Measurements from ENCODE around the gene SYNJ2. TPM values are rescaled to one million over a fixed set of nuclear protein-coding genes. Genes with fewer than 3 reads are reported as not detected.

The SYNJ2 gene
- total RNA-seq, 1 donor from 2014 or later, result 12.3 TPM

GRCh38 chr6:157941101-157941863 is 40.4 kb upstream of the SYNJ2 start:
- Histone ChIP-seq H3K9me3 (replicated peaks) (no peaks in the 10 kb centered on the region), H3K4me3 (no peak overlapping the region)
- DNase-seq, result no peak

GRCh38 chr6:157942351-157942750 is 39.3 kb upstream of the SYNJ2 start:
- H3K27me3 ChIP-seq (ENCODE audit: low read depth), result no peaks in the 10 kb centered on the region
- TF ChIP-seq CTCF (IDR thresholded peaks at IDR 0.05; ENCODE audit: borderline replicate concordance), result no peak
- H3K36me3 ChIP-seq, result peaks cover 83% of the 10 kb centered on the region
- no peak overlapping the region for H3K4me3 ChIP-seq
- intact Hi-C loops (cut with micrococcal nuclease), result no loop called here
- H3K9me3 ChIP-seq (replicated peaks), result no peaks in the 10 kb centered on the region
- no peak for DNase-seq
- H3K27ac ChIP-seq (replicated peaks), result no peak overlapping the region
- H3K4me1 ChIP-seq, result no peaks in the 10 kb centered on the region

More at GRCh38 chr6:157941101-157941863, 40.4 kb upstream of the SYNJ2 start:
- intact Hi-C loops (cut with micrococcal nuclease), result no loop called here
- no peaks in the 10 kb centered on the region for H3K4me1 ChIP-seq
- H3K27me3 ChIP-seq (ENCODE audit: low read depth), result no peaks in the 10 kb centered on the region
- no peak for TF ChIP-seq CTCF (IDR thresholded peaks at IDR 0.05; ENCODE audit: borderline replicate concordance)
- no peak overlapping the region for H3K27ac ChIP-seq (replicated peaks)
- H3K36me3 ChIP-seq, result peaks cover 93% of the 10 kb centered on the region

GRCh38 chr6:157943249-157943963 is 38.3 kb upstream of the SYNJ2 start:
- peaks cover 72% of the 10 kb centered on the region for H3K36me3 ChIP-seq
- no peaks in the 10 kb centered on the region for H3K4me1 ChIP-seq
- no peak overlapping the region for H3K27ac ChIP-seq (replicated peaks)
- no peak for TF ChIP-seq CTCF (IDR thresholded peaks at IDR 0.05; ENCODE audit: borderline replicate concordance)
- no peak overlapping the region for H3K4me3 ChIP-seq
- intact Hi-C loops (cut with micrococcal nuclease), result no loop called here
- H3K9me3 ChIP-seq (replicated peaks), result no peaks in the 10 kb centered on the region
- DNase-seq, result no peak
- H3K27me3 ChIP-seq (ENCODE audit: low read depth), result no peaks in the 10 kb centered on the region

GRCh38 chr6:157943964-157944283 is 37.7 kb upstream of the SYNJ2 start:
- TF ChIP-seq CTCF (IDR thresholded peaks at IDR 0.05; ENCODE audit: borderline replicate concordance), result no peak
- no peaks in the 10 kb centered on the region for H3K4me1 ChIP-seq
- H3K36me3 ChIP-seq, result peaks cover 67% of the 10 kb centered on the region
- no peak for DNase-seq
- H3K27me3 ChIP-seq (ENCODE audit: low read depth), result no peaks in the 10 kb centered on the region
- H3K27ac ChIP-seq (replicated peaks), result no peak overlapping the region
- H3K9me3 ChIP-seq (replicated peaks), result no peaks in the 10 kb centered on the region
- intact Hi-C loops (cut with micrococcal nuclease), result no loop called here
- H3K4me3 ChIP-seq, result no peak overlapping the region

- Histone ChIP-seq H3K27me3 (ENCODE audit: low read depth) (no peaks in the 10 kb centered on the region), H3K4me3 (no peak overlapping the region), H3K36me3 (peaks cover 54% of the 10 kb centered on the region), H3K27ac (replicated peaks) (no peak overlapping the region), H3K9me3 (replicated peaks) (peaks cover 11% of the 10 kb centered on the region), H3K4me1 (no peaks in the 10 kb centered on the region)
- no peak for TF ChIP-seq CTCF (IDR thresholded peaks at IDR 0.05; ENCODE audit: borderline replicate concordance)
- no peak for DNase-seq
- intact Hi-C loops (cut with micrococcal nuclease), result no loop called here
Measured at GRCh38 chr6:157944983-157945931, 36.4 kb upstream of the SYNJ2 start.

Data from left ventricle myocardium inferior (tissue), 1 donor.